ENCODE measurements around the gene FIGLA.

- TF ChIP-seq CTCF (conservative IDR thresholded peaks at IDR 0.05; ENCODE audit: low read depth in 2 of 2) (no peak), EZH2phosphoT487 (IDR thresholded peaks at IDR 0.05; ENCODE audit: unreplicated experiment) (no peak), REST (IDR thresholded peaks at IDR 0.05; ENCODE audit: unreplicated experiment) (no peak), POLR2AphosphoS5 (IDR thresholded peaks at IDR 0.05; ENCODE audit: low read depth) (no peak)
Observed at GRCh38 chr2:70831861-70832260, 41.4 kb upstream of the FIGLA start.

All from GM23338 (cell line).